Ascending aorta (tissue), 2 donors: ENCODE data around the gene RESP18. TPM values are rescaled to one million over a fixed set of nuclear protein-coding genes. Genes with fewer than 3 reads are reported as not detected.

ENCODE experiments used
- DNase-seq, 2 donors: peaks; one replicate each; pipeline ENCODE4 v3.0.0-alpha.2; 2019; ENCODE audit warnings: low spot score in 2 of 2
- H3K27ac ChIP-seq, 2 donors: fragments of 200-600 bp; sonication (generic); one replicate each; pipeline ENCODE4 v1.5.1; 2016 to 2017; ENCODE audit warnings: mild to moderate bottlenecking in 1 of 2
- H3K27me3 ChIP-seq: fragments of 200-600 bp; sonication (generic); one replicate; pipeline ENCODE4 v1.5.1; 2017
- H3K36me3 ChIP-seq, 2 donors: fragments of 200-600 bp; sonication (generic); one replicate each; pipeline ENCODE4 v1.5.1; 2016
- H3K4me1 ChIP-seq, 2 donors: fragments of 200-600 bp; sonication (generic); one replicate each; pipeline ENCODE4 v1.5.1; 2016 to 2017; ENCODE audit warnings: mild to moderate bottlenecking in 1 of 2
- H3K4me3 ChIP-seq, 2 donors: fragments of 200-600 bp; sonication (generic); one replicate each; pipeline ENCODE4 v1.5.1; 2016 to 2017; ENCODE audit warnings: mild to moderate bottlenecking in 1 of 2
- H3K9me3 ChIP-seq, 2 donors: fragments of 200-600 bp; sonication (generic); one replicate each; pipeline ENCODE4 v1.5.1; 2016
- intact Hi-C: fragments of 100-400 bp; cut with DNase I; formaldehyde crosslinking; loops from one replicate; pipeline ENCODE4 v1.15.1; 2023
- total RNA-seq: library from RNA; depleted of rRNA; stranded (reverse); fragments of >200 nt; gene quantifications from one replicate; pipeline ENCODE4 v1.1.0, GENCODE V29; 2016
- TF ChIP-seq, protein P1 (sequence below), 3 experiments: fragments of 200-600 bp in 2 of 3; fragments of 450-650 bp in 1 of 3; sonication (generic) in 2 of 3; IDR thresholded peaks; one replicate each; pipeline ENCODE4 v1.5.1; 2016 to 2019; ENCODE audit warnings: antibody characterized with exemption in 3 of 3, mild to moderate bottlenecking in 1 of 3, moderate library complexity in 1 of 3

Gene RESP18
- total RNA-seq, 1 donor from 2014 or later, result not detected

DNA sequence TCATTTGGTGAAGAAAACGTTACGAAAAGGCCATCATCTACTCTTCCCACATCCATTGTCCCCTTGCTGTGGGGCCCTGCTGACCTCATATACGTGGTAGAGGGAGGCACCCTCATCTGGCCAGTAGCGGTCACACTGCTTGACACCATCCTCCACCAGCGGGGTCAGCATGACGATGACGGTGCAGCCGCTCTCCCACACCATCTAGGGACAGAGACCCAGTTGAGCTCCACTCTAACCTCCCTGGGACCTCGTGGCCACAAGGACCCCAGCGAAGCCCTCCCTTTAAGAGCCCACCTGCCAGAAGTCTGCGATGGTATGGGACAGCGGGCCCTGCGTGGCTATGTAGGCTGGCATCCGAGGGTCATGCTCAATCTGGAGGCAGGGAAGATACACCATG, 36.4 kb downstream of the RESP18 start:
- Histone ChIP-seq H3K4me3 (no peak overlapping the region), H3K4me1 (peaks cover 0 to 10% of the 10 kb centered on the region in 2 donors), H3K27me3 (no peaks in the 10 kb centered on the region), H3K36me3 (no peaks in the 10 kb centered on the region), H3K9me3 (no peaks in the 10 kb centered on the region), H3K27ac (no peak overlapping the region)
- TF ChIP-seq, protein P1, sequence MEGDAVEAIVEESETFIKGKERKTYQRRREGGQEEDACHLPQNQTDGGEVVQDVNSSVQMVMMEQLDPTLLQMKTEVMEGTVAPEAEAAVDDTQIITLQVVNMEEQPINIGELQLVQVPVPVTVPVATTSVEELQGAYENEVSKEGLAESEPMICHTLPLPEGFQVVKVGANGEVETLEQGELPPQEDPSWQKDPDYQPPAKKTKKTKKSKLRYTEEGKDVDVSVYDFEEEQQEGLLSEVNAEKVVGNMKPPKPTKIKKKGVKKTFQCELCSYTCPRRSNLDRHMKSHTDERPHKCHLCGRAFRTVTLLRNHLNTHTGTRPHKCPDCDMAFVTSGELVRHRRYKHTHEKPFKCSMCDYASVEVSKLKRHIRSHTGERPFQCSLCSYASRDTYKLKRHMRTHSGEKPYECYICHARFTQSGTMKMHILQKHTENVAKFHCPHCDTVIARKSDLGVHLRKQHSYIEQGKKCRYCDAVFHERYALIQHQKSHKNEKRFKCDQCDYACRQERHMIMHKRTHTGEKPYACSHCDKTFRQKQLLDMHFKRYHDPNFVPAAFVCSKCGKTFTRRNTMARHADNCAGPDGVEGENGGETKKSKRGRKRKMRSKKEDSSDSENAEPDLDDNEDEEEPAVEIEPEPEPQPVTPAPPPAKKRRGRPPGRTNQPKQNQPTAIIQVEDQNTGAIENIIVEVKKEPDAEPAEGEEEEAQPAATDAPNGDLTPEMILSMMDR (IDR thresholded peaks at IDR 0.05), result no peak
- no peak for DNase-seq
- intact Hi-C loops, result loop anchor here (5.0 to 10.0 kb wide), 2 partner anchors 239 kb away; no protein-coding TSS in a partner anchor

DNA sequence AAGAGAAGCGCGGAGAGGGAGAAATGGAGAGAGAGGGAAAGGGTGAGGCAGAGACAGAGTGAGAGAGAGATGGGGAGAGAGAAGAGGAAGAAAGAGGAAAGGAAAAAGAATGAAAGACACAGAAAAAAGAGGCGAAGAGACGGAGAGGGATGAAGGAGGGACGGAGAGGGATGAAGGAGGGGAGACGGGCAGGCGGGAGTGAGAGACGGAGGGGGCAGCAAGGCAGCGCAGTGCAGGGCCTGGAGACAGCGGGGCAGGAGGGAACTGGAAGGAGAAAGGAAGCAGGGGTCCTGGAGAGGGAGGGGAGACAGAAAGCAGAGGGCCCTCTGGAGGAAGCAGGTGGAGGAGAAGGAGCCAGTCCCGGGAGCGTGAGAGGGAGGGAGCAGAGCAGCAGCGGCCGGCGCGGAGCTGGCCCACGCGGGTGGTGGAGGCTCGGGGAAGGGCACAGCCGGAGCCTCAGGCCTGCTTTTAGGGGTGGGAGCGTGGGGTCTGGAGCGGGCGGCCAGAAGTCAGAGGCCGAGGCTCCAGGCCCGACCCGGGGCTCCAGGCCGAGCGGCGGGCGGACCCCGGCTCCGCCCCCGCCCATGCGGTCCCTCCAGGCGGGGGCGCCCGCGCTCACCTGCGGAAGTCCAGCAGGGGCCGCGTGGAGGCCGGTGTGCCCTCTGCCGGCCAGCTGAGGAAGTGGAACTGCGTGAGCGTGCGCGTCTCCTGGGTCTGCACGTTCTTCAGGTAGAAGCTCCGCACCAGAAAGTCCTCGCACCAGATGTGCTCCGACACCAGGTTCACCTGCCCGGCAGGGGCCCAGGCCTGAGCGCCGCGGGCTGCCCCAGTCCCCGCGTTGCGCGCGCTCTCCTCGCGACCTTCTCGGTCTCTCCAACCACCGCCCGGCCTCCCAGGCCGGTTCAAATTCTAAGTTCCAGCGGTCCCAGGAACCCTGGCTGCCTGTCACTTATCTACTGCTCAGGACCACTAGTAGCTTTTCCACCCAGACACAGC, 37.9 kb downstream of the RESP18 start:
- Histone ChIP-seq H3K4me1 (peaks cover 0 to 16% of the 10 kb centered on the region in 2 donors), H3K27ac (peak overlapping the region; percentile 83 to 86), H3K36me3 (no peaks in the 10 kb centered on the region), H3K27me3 (no peaks in the 10 kb centered on the region), H3K4me3 (peak overlapping the region; percentile 62 to 67), H3K9me3 (no peaks in the 10 kb centered on the region)
- intact Hi-C loops, result loop anchor here (1.0 to 10.0 kb wide), 8 partner anchors 15 to 240 kb away; partner anchors contain the start of genes ANKZF1, ATG9A, DNAJB2 and DNPEP
- peak in 1 of 2 donors; percentile 91 for DNase-seq
- TF ChIP-seq, protein P1 (IDR thresholded peaks at IDR 0.05), result peak; percentile 97 to 99 (median 98)

DNA sequence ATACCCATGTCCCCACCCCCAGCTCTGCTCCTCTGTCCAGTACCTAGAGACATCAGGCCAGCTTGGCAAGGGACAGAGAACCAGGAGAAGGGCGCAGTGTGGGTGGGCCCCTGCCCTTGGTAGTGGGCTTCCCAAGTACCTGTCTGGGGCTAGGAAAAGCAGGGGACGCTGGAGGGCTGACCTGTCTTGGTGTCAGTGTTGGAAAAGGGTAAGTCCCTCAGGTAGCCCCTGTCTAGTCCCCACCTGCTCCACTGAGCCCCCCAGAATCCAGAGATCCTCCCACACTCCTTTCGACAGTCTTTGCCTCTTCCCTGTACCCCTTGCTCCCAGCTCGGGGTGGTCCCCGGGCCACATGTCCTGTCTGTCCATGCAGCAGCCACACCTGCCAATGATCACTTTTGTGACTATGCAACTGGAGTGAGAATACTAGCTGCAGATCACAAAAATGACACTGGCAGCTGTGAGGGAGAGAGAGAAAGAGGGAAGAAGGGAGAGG, 38.8 kb downstream of the RESP18 start:
- Histone ChIP-seq H3K36me3 (no peaks in the 10 kb centered on the region), H3K27ac (peak overlapping the region; percentile 83 to 86)

DNA sequence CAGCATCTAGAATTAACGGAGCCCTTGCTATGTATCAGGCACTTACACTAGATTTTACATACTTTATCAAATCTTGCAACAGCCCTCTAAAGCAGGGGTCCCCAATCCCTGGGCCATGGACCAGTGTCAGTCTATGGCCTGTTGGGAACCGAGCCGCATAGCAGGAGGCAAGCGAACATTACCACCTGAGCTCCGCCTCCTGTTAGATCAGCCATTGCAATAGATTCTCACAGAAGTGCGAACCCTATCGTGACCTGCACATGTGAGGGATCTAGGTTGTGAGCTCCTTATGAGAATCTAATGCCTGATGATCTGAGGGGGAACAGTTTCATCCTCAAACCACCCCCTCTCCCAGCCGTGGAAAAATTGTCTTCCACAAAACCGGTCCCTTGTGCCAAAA, 39.9 kb downstream of the RESP18 start:
- peaks cover 5 to 20% of the 10 kb centered on the region in 2 donors for H3K4me1 ChIP-seq
- intact Hi-C loops, result loop anchor here (5.0 to 10.0 kb wide), 2 partner anchors 95 to 242 kb away; partner anchors contain the start of gene DNPEP

More for the DNA sequence above, 38.8 kb downstream of the RESP18 start:
- no peaks in the 10 kb centered on the region for H3K9me3 ChIP-seq
- intact Hi-C loops, result loop anchor here (1.0 to 10.0 kb wide), 6 partner anchors 14 to 241 kb away; partner anchors contain the start of genes ANKZF1, ATG9A, DNAJB2 and DNPEP
- peak overlapping the region in 1 of 2 donors; percentile 67 for H3K4me3 ChIP-seq
- TF ChIP-seq, protein P1 (IDR thresholded peaks at IDR 0.05), result no peak
- no peaks in the 10 kb centered on the region for H3K27me3 ChIP-seq
- peak in 1 of 2 donors; percentile 62 for DNase-seq
- H3K4me1 ChIP-seq, result peaks cover 5 to 20% of the 10 kb centered on the region in 2 donors

DNA sequence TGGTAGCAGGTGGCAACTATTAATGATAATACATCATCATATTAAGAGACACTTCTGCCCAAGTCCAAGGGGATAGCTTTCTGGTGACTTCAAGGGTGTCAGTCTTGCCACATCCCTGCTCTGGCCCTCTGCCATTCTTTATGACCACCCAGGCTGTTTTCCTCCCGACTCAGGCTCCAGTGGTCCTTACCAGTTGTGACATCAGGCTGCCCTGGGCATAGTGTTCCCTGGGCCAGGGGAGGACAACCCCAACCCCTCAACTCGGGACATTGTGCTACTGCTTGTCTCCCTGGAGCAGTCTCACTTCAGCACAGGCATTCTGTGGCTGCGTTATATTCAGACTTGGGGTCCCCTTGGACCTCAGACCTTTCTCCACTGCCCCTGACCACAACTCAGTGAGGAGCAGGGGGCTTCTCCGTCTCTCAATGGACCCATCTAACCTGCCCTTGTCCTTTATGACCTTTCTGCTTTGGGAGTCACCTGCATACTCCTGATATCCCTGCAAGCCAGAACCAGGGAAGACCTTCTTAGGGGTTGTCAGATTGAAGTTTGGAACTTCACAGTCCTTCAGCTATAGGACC, 40.5 kb downstream of the RESP18 start:
- TF ChIP-seq, protein P1 (IDR thresholded peaks at IDR 0.05), result no peak
- Histone ChIP-seq H3K4me3 (no peak overlapping the region), H3K9me3 (no peaks in the 10 kb centered on the region), H3K27me3 (no peaks in the 10 kb centered on the region), H3K4me1 (peaks cover 5 to 20% of the 10 kb centered on the region in 2 donors), H3K27ac (no peak overlapping the region), H3K36me3 (no peaks in the 10 kb centered on the region)
- intact Hi-C loops, result loop anchor here (5.0 to 10.0 kb wide), 2 partner anchors 95 to 243 kb away; partner anchors contain the start of gene DNPEP
- peak in 1 of 2 donors; percentile 61 for DNase-seq

More for the DNA sequence above, 39.9 kb downstream of the RESP18 start:
- Histone ChIP-seq H3K27ac (no peak overlapping the region), H3K36me3 (no peaks in the 10 kb centered on the region), H3K4me3 (no peak overlapping the region), H3K27me3 (no peaks in the 10 kb centered on the region), H3K9me3 (no peaks in the 10 kb centered on the region)
- TF ChIP-seq, protein P1 (IDR thresholded peaks at IDR 0.05), result no peak
- DNase-seq, result peak in 1 of 2 donors; percentile 48
